ENCODE measurements around the gene MZF1. TPM values are rescaled to one million over a fixed set of nuclear protein-coding genes. Genes with fewer than 3 reads are reported as not detected.

MZF1 gene
- polyA plus RNA-seq, 3 donors: 1.6 to 55.6 (median 1.7) TPM

- WGBS (ENCODE audit: insufficient coverage): 96% methylated on average over 7 of the region's 11 CpGs
- Mint-ChIP-seq H3K4me1 (peaks cover 37% of the 10 kb centered on the region), H3K36me3 (peaks cover 66 to 81% of the 10 kb centered on the region in 2 donors), H3K4me3 (no peak overlapping the region), H3K27ac (peak overlapping the region in 2 of 7 donors; percentile 71 to 76), H3K9me3 (peaks cover 0 to 2% (median 0%) of the 10 kb centered on the region in 7 donors), H3K27me3 (ENCODE audit: low read depth in 3 of 3) (no peaks in the 10 kb centered on the region)
- no peaks in the 10 kb centered on the region for H3K27me3 ChIP-seq (ENCODE audit: control insufficient read depth in 2 of 2, insufficient read depth in 2 of 2, low read length in 2 of 2)
- no peak overlapping the region for H3K27ac ChIP-seq (ENCODE audit: low read depth in 1 of 2, low read length in 2 of 2)
- peaks cover 69% of the 10 kb centered on the region for H3K79me2 ChIP-seq (ENCODE audit: insufficient read depth, low read length)
- no peak overlapping the region for H3K9ac ChIP-seq (ENCODE audit: insufficient read depth, low read length, poor library complexity, severe bottlenecking)
- no peaks in the 10 kb centered on the region for H3K9me3 ChIP-seq (replicated peaks in 1 of 2; ENCODE audit: control insufficient read depth in 1 of 2, insufficient read depth in 1 of 2, low read length in 2 of 2)
- H3K4me1 ChIP-seq (ENCODE audit: control insufficient read depth in 1 of 2, insufficient read depth in 2 of 2, low read length in 2 of 2): peaks cover 31 to 34% of the 10 kb centered on the region in 2 donors
- H3K36me3 ChIP-seq (replicated peaks in 1 of 2; ENCODE audit: control insufficient read depth in 1 of 2, insufficient read depth in 2 of 2, low read length in 2 of 2): peaks cover 66 to 69% of the 10 kb centered on the region in 2 donors
- no peak for DNase-seq
- H3K4me2 ChIP-seq (replicated peaks; ENCODE audit: extremely low read depth, low read length, poor library complexity, severe bottlenecking): no peak overlapping the region
- H4K20me1 ChIP-seq (ENCODE audit: insufficient read depth, low read length): peaks cover 78% of the 10 kb centered on the region
- H2AFZ ChIP-seq (ENCODE audit: insufficient read depth, low read depth, low read length, poor library complexity, severe bottlenecking): no peak overlapping the region
- H3K4me3 ChIP-seq (replicated peaks in 1 of 3; ENCODE audit: low read depth in 2 of 3, low read length in 3 of 3): no peak overlapping the region
- TF ChIP-seq, protein P1, sequence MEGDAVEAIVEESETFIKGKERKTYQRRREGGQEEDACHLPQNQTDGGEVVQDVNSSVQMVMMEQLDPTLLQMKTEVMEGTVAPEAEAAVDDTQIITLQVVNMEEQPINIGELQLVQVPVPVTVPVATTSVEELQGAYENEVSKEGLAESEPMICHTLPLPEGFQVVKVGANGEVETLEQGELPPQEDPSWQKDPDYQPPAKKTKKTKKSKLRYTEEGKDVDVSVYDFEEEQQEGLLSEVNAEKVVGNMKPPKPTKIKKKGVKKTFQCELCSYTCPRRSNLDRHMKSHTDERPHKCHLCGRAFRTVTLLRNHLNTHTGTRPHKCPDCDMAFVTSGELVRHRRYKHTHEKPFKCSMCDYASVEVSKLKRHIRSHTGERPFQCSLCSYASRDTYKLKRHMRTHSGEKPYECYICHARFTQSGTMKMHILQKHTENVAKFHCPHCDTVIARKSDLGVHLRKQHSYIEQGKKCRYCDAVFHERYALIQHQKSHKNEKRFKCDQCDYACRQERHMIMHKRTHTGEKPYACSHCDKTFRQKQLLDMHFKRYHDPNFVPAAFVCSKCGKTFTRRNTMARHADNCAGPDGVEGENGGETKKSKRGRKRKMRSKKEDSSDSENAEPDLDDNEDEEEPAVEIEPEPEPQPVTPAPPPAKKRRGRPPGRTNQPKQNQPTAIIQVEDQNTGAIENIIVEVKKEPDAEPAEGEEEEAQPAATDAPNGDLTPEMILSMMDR (IDR thresholded peaks at IDR 0.05): no peak
- intact Hi-C loops (cut with micrococcal nuclease): no loop called here
Measured at GRCh38 chr19:58549664-58550361, 23.3 kb downstream of the MZF1 start.

- H3K36me3 Mint-ChIP-seq: peaks cover 66 to 81% of the 10 kb centered on the region in 2 donors
- peaks cover 64% of the 10 kb centered on the region for H3K79me2 ChIP-seq (ENCODE audit: insufficient read depth, low read length)
- 97% methylated on average over 20 of the region's 20 CpGs for WGBS (ENCODE audit: insufficient coverage)
Measured at GRCh38 chr19:58548859-58549663, 24.1 kb downstream of the MZF1 start.

More at GRCh38 chr19:58548859-58549663, 24.1 kb downstream of the MZF1 start:
- TF ChIP-seq, protein P1 (IDR thresholded peaks at IDR 0.05): no peak
- H3K27ac ChIP-seq (ENCODE audit: low read depth in 1 of 2, low read length in 2 of 2): no peak overlapping the region
- Mint-ChIP-seq H3K4me3 (no peak overlapping the region), H3K27me3 (ENCODE audit: low read depth in 3 of 3) (no peaks in the 10 kb centered on the region), H3K27ac (peak overlapping the region in 1 of 7 donors; percentile 76), H3K4me1 (peaks cover 32% of the 10 kb centered on the region), H3K9me3 (peaks cover 0 to 2% (median 0%) of the 10 kb centered on the region in 7 donors)
- no peak overlapping the region for H3K4me2 ChIP-seq (replicated peaks; ENCODE audit: extremely low read depth, low read length, poor library complexity, severe bottlenecking)
- H3K27me3 ChIP-seq (ENCODE audit: control insufficient read depth in 2 of 2, insufficient read depth in 2 of 2, low read length in 2 of 2): no peaks in the 10 kb centered on the region
- H4K20me1 ChIP-seq (ENCODE audit: insufficient read depth, low read length): peaks cover 80% of the 10 kb centered on the region
- no peak for DNase-seq
- H3K4me3 ChIP-seq (replicated peaks in 1 of 3; ENCODE audit: low read depth in 2 of 3, low read length in 3 of 3): no peak overlapping the region
- no peak overlapping the region for H2AFZ ChIP-seq (ENCODE audit: insufficient read depth, low read depth, low read length, poor library complexity, severe bottlenecking)
- peaks cover 66 to 69% of the 10 kb centered on the region in 2 donors for H3K36me3 ChIP-seq (replicated peaks in 1 of 2; ENCODE audit: control insufficient read depth in 1 of 2, insufficient read depth in 2 of 2, low read length in 2 of 2)
- no peaks in the 10 kb centered on the region for H3K9me3 ChIP-seq (replicated peaks in 1 of 2; ENCODE audit: control insufficient read depth in 1 of 2, insufficient read depth in 1 of 2, low read length in 2 of 2)
- H3K9ac ChIP-seq (ENCODE audit: insufficient read depth, low read length, poor library complexity, severe bottlenecking): no peak overlapping the region
- peaks cover 25 to 28% of the 10 kb centered on the region in 2 donors for H3K4me1 ChIP-seq (ENCODE audit: control insufficient read depth in 1 of 2, insufficient read depth in 2 of 2, low read length in 2 of 2)
- intact Hi-C loops (cut with micrococcal nuclease): no loop called here
